Neural cell (in vitro differentiated cells): ENCODE measurements around the gene TSPAN32.
"Not testable (repeated sequence)": the region's sequence is repeated elsewhere in the genome, so short reads cannot be mapped to it uniquely, and the experiment has no call there.

Experiments
- CTCF ChIP-seq: fragments of 450-650 bp; IDR thresholded peaks from 2 replicates; pipeline ENCODE4 v1.5.1; 2014; ENCODE audit warnings: antibody characterized with exemption, mild to moderate bottlenecking, moderate library complexity; ENCODE audit not compliant: poor library complexity, severe bottlenecking
- EP300 ChIP-seq: fragments of 450-650 bp; conservative IDR thresholded peaks from 2 replicates; pipeline ENCODE4 v1.6.1; 2014; ENCODE audit warnings: antibody characterized with exemption, mild to moderate bottlenecking, moderate library complexity; ENCODE audit not compliant: poor library complexity, severe bottlenecking
- EZH2 ChIP-seq: fragments of 200-600, 300-800 bp; shearing (Covaris generic), sonication (generic); IDR thresholded peaks from 2 replicates; pipeline ENCODE4 v1.6.1; 2014; ENCODE audit warnings: antibody characterized with exemption, low read length, borderline replicate concordance, mild to moderate bottlenecking; ENCODE audit not compliant: insufficient read depth, poor library complexity, severe bottlenecking
- MXI1 ChIP-seq: fragments of 450-650 bp; conservative IDR thresholded peaks from 2 replicates; pipeline ENCODE4 v1.6.1; 2014; ENCODE audit warnings: antibody characterized with exemption, mild to moderate bottlenecking; ENCODE audit not compliant: poor library complexity, severe bottlenecking
- RAD21 ChIP-seq: fragments of 450-650 bp; conservative IDR thresholded peaks from 2 replicates; pipeline ENCODE4 v1.6.1; 2014; ENCODE audit warnings: antibody characterized with exemption, mild to moderate bottlenecking, moderate library complexity
- SMC3 ChIP-seq: fragments of 450-650 bp; conservative IDR thresholded peaks from 2 replicates; pipeline ENCODE4 v1.6.1; 2014; ENCODE audit warnings: antibody characterized with exemption, mild to moderate bottlenecking, moderate library complexity; ENCODE audit not compliant: poor library complexity
- TAF1 ChIP-seq: IDR thresholded peaks from 2 replicates; pipeline ENCODE4 v1.6.1; 2012; ENCODE audit warnings: low read depth

- TF ChIP-seq CTCF, MXI1, EZH2, RAD21, TAF1, EP300, SMC3: not testable (repeated sequence)
These were observed 62.6 kb downstream of the TSPAN32 start for GRCh38 chr11:2364386-2364785.
